CD14-positive monocyte (primary cell): Measurements from ENCODE around the gene MUS81. TPM values are rescaled to one million over a fixed set of nuclear protein-coding genes. Genes with fewer than 3 reads are reported as not detected.

Experiments
- DNase-seq, 3 donors: peaks; one replicate each; pipeline ENCODE4 v3.0.0-alpha.2; 2011 to 2022
- H2AFZ ChIP-seq: 2 replicates; pipeline ENCODE4 v1.6.0; 2012; ENCODE audit warnings: mild to moderate bottlenecking, low read depth, low read length, inconsistent platforms; ENCODE audit not compliant: insufficient read depth, poor library complexity, severe bottlenecking
- H3K27ac ChIP-seq, 2 donors: 1 replicate in 1 of 2; 2 replicates in 1 of 2; pipeline ENCODE4 v1.5.1; 2012 to 2013; ENCODE audit warnings: low read length in 2 of 2, control low read depth in 1 of 2, inconsistent platforms in 1 of 2, low read depth in 1 of 2, mild to moderate bottlenecking in 1 of 2
- H3K27me3 ChIP-seq, 2 donors: one replicate each; pipeline versions ENCODE4 v1.6.0 to v1.6.1; 2011 to 2013; ENCODE audit warnings: low read length in 2 of 2; ENCODE audit not compliant: control insufficient read depth in 2 of 2, insufficient read depth in 2 of 2
- H3K36me3 ChIP-seq, 2 donors: replicated peaks in 1 of 2; 1 replicate in 1 of 2; 2 replicates in 1 of 2; pipeline versions ENCODE4 v1.5.1 to v1.6.1; 2012 to 2013; ENCODE audit warnings: low read length in 2 of 2, control low read depth in 1 of 2, inconsistent platforms in 1 of 2, mild to moderate bottlenecking in 1 of 2; ENCODE audit not compliant: insufficient read depth in 2 of 2, control insufficient read depth in 1 of 2
- H3K4me1 ChIP-seq, 2 donors: 1 replicate in 1 of 2; 2 replicates in 1 of 2; pipeline versions ENCODE4 v1.5.1 to v1.6.1; 2012 to 2013; ENCODE audit warnings: low read length in 2 of 2, control low read depth in 1 of 2, inconsistent platforms in 1 of 2, mild to moderate bottlenecking in 1 of 2, moderate library complexity in 1 of 2; ENCODE audit not compliant: insufficient read depth in 2 of 2, control insufficient read depth in 1 of 2
- H3K4me2 ChIP-seq: replicated peaks from 2 replicates; pipeline ENCODE3; 2012; ENCODE audit warnings: low read length, moderate library complexity, mild to moderate bottlenecking; ENCODE audit not compliant: poor library complexity, severe bottlenecking; ENCODE audit errors: extremely low read depth
- H3K4me3 ChIP-seq, 3 experiments: fragments of 200-600 bp in 1 of 3; sonication (generic) in 1 of 3; replicated peaks in 1 of 3; 1 replicate in 2 of 3; 2 replicates in 1 of 3; pipeline ENCODE4 v1.5.1; 2011 to 2013; ENCODE audit warnings: low read length in 3 of 3, mild to moderate bottlenecking in 3 of 3, control low read depth in 2 of 3, low read depth in 2 of 3, inconsistent platforms in 1 of 3, moderate library complexity in 1 of 3
- H3K79me2 ChIP-seq: 2 replicates; pipeline ENCODE4 v1.6.0; 2012; ENCODE audit warnings: mild to moderate bottlenecking, control low read depth, inconsistent platforms, low read length, moderate library complexity; ENCODE audit not compliant: insufficient read depth
- H3K9ac ChIP-seq: 2 replicates; pipeline ENCODE4 v1.6.0; 2017; ENCODE audit warnings: low read length, mild to moderate bottlenecking; ENCODE audit not compliant: insufficient read depth, poor library complexity, severe bottlenecking
- H3K9me3 ChIP-seq, 2 donors: replicated peaks in 1 of 2; 1 replicate in 1 of 2; 2 replicates in 1 of 2; pipeline versions ENCODE4 v1.5.1 to v1.6.1; 2012 to 2013; ENCODE audit warnings: low read length in 2 of 2, control low read depth in 1 of 2; ENCODE audit not compliant: control insufficient read depth in 1 of 2, insufficient read depth in 1 of 2
- H4K20me1 ChIP-seq: 2 replicates; pipeline ENCODE4 v1.6.0; 2012; ENCODE audit warnings: mild to moderate bottlenecking, low read length, control low read depth, moderate library complexity; ENCODE audit not compliant: insufficient read depth
- H3K27ac Mint-ChIP-seq, 7 donors: one replicate each; pipeline ENCODE4 v1.8.0; 2020; ENCODE audit warnings: mild to moderate bottlenecking in 7 of 7, mixed read lengths in 7 of 7, moderate library complexity in 6 of 7, inconsistent platforms in 2 of 7
- H3K27me3 Mint-ChIP-seq, 3 donors: one replicate each; pipeline ENCODE4 v1.8.0; 2021 to 2022; ENCODE audit warnings: low read depth in 3 of 3, mild to moderate bottlenecking in 3 of 3, mixed read lengths in 3 of 3, moderate library complexity in 3 of 3, inconsistent platforms in 1 of 3
- H3K36me3 Mint-ChIP-seq, 2 donors: one replicate each; pipeline ENCODE4 v1.8.0; 2020; ENCODE audit warnings: mixed read lengths in 2 of 2, inconsistent platforms in 1 of 2, mild to moderate bottlenecking in 1 of 2
- H3K4me1 Mint-ChIP-seq: one replicate; pipeline ENCODE4 v1.8.0; 2020; ENCODE audit warnings: mild to moderate bottlenecking, mixed read lengths
- H3K4me3 Mint-ChIP-seq, 2 donors: one replicate each; pipeline ENCODE4 v1.8.0; 2020; ENCODE audit warnings: mild to moderate bottlenecking in 2 of 2, mixed read lengths in 2 of 2, moderate library complexity in 1 of 2
- H3K9me3 Mint-ChIP-seq, 7 donors: one replicate each; pipeline ENCODE4 v1.8.0; 2020 to 2022; ENCODE audit warnings: mixed read lengths in 7 of 7, mild to moderate bottlenecking in 6 of 7, moderate library complexity in 6 of 7, inconsistent platforms in 2 of 7
- WGBS: methylation state at CpG from one replicate; pipeline ENCODE4 v1.1.5; 2013; ENCODE audit warnings: missing lambda C conversion rate; ENCODE audit not compliant: insufficient coverage; 5-methylcytosine and 5-hydroxymethylcytosine counted together
- intact Hi-C, 2 donors: fragments of 100-400 bp; cut with micrococcal nuclease; formaldehyde crosslinking; loops; one replicate each; pipeline versions ENCODE4 v1.15.0 to v1.15.1; 2023
- polyA plus RNA-seq, 3 donors: library from polyadenylated mRNA; depleted of rRNA in 1 of 3; unstranded in 2 of 3; stranded (reverse) in 1 of 3; fragments of 300-500 nt in 2 of 3; fragments of >200 nt in 1 of 3; fragmentation: Illumina TruSeq in 2 of 3; gene quantifications; 1 replicate in 2 of 3; 2 replicates in 1 of 3; pipeline ENCODE4 v1.2.3, GENCODE V29; 2012 to 2021
- TF ChIP-seq, protein P1 (sequence below): fragments of 200-600 bp; IDR thresholded peaks from one replicate; pipeline ENCODE4 v1.8.0; 2022; ENCODE audit warnings: antibody characterized with exemption, mild to moderate bottlenecking

Gene MUS81
- polyA plus RNA-seq, 3 donors, result 15.0 to 87.5 (median 16.4) TPM

DNA sequence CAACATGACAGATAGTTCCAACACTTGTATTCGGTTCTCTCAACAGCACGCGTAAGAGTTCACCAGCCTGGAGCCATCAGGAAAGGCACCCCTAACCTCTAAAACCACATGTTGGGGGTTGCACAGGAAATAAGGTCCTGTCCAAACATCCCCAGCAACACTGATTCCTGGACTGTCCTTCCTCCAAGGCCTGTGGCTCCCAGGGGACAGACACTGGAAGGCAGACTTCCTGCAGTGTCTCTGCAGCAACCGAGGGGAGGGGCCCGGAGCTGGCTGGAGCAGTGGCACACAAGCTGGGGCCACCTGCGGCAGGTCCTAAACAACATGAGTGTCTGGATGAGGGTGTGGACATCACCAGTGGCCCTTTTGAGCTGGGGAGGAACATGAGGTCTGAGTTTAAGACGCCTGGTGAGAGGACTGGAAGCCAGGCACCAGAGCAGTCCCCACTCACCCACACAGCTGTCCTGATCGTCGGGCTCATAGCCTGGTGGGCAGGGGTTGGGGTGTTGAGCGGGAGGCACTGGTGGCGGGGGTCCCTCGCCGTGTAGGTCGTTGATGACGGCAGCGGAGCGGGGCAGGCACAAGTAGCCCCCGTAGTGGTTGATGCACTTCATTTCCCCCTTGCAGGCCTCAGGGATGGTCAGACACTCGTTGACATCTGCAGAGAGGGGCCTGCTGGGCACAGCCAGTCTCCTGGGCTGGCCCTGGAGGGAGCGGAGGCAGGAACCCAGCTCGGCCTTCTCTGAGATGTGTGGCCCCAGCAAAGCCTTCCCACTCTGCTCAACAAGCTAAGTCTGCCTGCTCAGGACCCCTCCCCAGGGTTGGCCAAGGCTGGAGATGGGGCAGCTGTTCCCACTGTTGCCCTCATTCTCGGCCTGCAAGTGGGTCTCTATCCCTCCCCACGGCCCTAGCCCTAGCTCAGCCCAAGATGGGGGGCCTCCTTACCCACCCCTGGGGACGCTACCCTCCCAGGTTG is 10.8 kb downstream of the MUS81 start:
- no peak overlapping the region for H3K27ac ChIP-seq
- peaks cover 23 to 45% of the 10 kb centered on the region in 2 donors for H3K4me1 ChIP-seq
- no peaks in the 10 kb centered on the region for H3K9me3 ChIP-seq
- no peak overlapping the region for H3K4me2 ChIP-seq
- H3K27me3 Mint-ChIP-seq, result peaks cover 6 to 32% (median 29%) of the 10 kb centered on the region in 3 donors
- peaks cover 0 to 4% (median 0%) of the 10 kb centered on the region in 7 donors for H3K9me3 Mint-ChIP-seq
- WGBS, result 39% methylated on average over 14 of the region's 24 CpGs
- peaks cover 7 to 10% of the 10 kb centered on the region in 2 donors for H3K36me3 ChIP-seq
- H3K36me3 Mint-ChIP-seq, result peaks cover 9 to 15% of the 10 kb centered on the region in 2 donors
- intact Hi-C loops, result no loop called here
- H3K27ac Mint-ChIP-seq, result peak overlapping the region in 2 of 7 donors; percentile 37 to 73
- H3K4me3 ChIP-seq, result no peak overlapping the region
- H3K27me3 ChIP-seq, result no peaks in the 10 kb centered on the region
- TF ChIP-seq, protein P1, sequence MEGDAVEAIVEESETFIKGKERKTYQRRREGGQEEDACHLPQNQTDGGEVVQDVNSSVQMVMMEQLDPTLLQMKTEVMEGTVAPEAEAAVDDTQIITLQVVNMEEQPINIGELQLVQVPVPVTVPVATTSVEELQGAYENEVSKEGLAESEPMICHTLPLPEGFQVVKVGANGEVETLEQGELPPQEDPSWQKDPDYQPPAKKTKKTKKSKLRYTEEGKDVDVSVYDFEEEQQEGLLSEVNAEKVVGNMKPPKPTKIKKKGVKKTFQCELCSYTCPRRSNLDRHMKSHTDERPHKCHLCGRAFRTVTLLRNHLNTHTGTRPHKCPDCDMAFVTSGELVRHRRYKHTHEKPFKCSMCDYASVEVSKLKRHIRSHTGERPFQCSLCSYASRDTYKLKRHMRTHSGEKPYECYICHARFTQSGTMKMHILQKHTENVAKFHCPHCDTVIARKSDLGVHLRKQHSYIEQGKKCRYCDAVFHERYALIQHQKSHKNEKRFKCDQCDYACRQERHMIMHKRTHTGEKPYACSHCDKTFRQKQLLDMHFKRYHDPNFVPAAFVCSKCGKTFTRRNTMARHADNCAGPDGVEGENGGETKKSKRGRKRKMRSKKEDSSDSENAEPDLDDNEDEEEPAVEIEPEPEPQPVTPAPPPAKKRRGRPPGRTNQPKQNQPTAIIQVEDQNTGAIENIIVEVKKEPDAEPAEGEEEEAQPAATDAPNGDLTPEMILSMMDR, result no peak
- peaks cover 12% of the 10 kb centered on the region for H4K20me1 ChIP-seq
- H3K4me3 Mint-ChIP-seq, result peak overlapping the region; percentile 26 to 51
- no peak for DNase-seq
- peaks cover 34% of the 10 kb centered on the region for H3K4me1 Mint-ChIP-seq
- H2AFZ ChIP-seq, result no peak overlapping the region
- H3K9ac ChIP-seq, result no peak overlapping the region
- H3K79me2 ChIP-seq, result no peaks in the 10 kb centered on the region

- peaks cover 0 to 4% (median 0%) of the 10 kb centered on the region in 7 donors for H3K9me3 Mint-ChIP-seq
- H3K4me3 ChIP-seq, result no peak overlapping the region
- no peak overlapping the region for H3K9ac ChIP-seq
- TF ChIP-seq, protein P1, result no peak
- H3K4me1 ChIP-seq, result peaks cover 23 to 44% of the 10 kb centered on the region in 2 donors
- DNase-seq, result no peak
- peaks cover 8 to 32% (median 29%) of the 10 kb centered on the region in 3 donors for H3K27me3 Mint-ChIP-seq
- no peaks in the 10 kb centered on the region for H3K79me2 ChIP-seq
- H2AFZ ChIP-seq, result no peak overlapping the region
- H3K27ac ChIP-seq, result no peak overlapping the region
- H3K4me1 Mint-ChIP-seq, result peaks cover 28% of the 10 kb centered on the region
- H3K4me2 ChIP-seq, result peak overlapping the region; percentile 97
- peaks cover 0 to 2% of the 10 kb centered on the region in 2 donors for H3K36me3 ChIP-seq
- peaks cover 3 to 6% of the 10 kb centered on the region in 2 donors for H3K36me3 Mint-ChIP-seq
- WGBS, result 72% methylated on average over 23 of the region's 26 CpGs
- peak overlapping the region; percentile 62 to 72 for H3K4me3 Mint-ChIP-seq
- no peaks in the 10 kb centered on the region for H3K27me3 ChIP-seq
- H3K27ac Mint-ChIP-seq, result peak overlapping the region in 2 of 7 donors; percentile 3 to 61
- intact Hi-C loops, result loop anchor here in 1 of 2 donors (2.0 kb wide), 1 partner anchor 13 kb away; the partner anchor contains the start of gene CFL1
- H3K9me3 ChIP-seq, result no peaks in the 10 kb centered on the region
- peaks cover 5% of the 10 kb centered on the region for H4K20me1 ChIP-seq
These were observed 11.7 kb downstream of the MUS81 start for GRCh38 chr11:65871811-65872548.
